Prostate gland (tissue), 2 donors: ENCODE results near the gene GADL1. TPM values are rescaled to one million over a fixed set of nuclear protein-coding genes. Genes with fewer than 3 reads are reported as not detected.

Source experiments
- DNase-seq: peaks from one replicate; pipeline ENCODE4 v3.0.0-alpha.2; 2019; ENCODE audit warnings: low spot score
- H3K27ac ChIP-seq, 2 donors: fragments of 200-600 bp; sonication (generic); 2 replicates each; pipeline ENCODE4 v1.5.1; 2017 to 2019
- H3K27me3 ChIP-seq: fragments of 200-600 bp; sonication (generic); replicated peaks from 2 replicates; pipeline ENCODE4 v1.5.1; 2019; ENCODE audit not compliant: insufficient read depth
- H3K36me3 ChIP-seq, 2 donors: fragments of 200-600 bp; sonication (generic); 1 replicate in 1 of 2; 2 replicates in 1 of 2; pipeline versions ENCODE4 v1.5.1 to v1.8.1; 2017 to 2019
- H3K4me1 ChIP-seq: fragments of 200-600 bp; sonication (generic); replicated peaks from 2 replicates; pipeline ENCODE4 v1.5.1; 2019
- H3K4me3 ChIP-seq, 2 donors: fragments of 200-600 bp; sonication (generic); 2 replicates each; pipeline ENCODE4 v1.5.1; 2017 to 2019
- H3K9me3 ChIP-seq: fragments of 200-600 bp; sonication (generic); 2 replicates; pipeline ENCODE4 v1.5.1; 2017
- CTCF ChIP-seq, 4 experiments: fragments of 200-600 bp in 2 of 4; fragments of 450-650 bp in 2 of 4; sonication (generic) in 2 of 4; IDR thresholded peaks; 1 replicate in 3 of 4; 2 replicates in 1 of 4; pipeline ENCODE4 v1.5.1; 2016 to 2019; ENCODE audit warnings: antibody characterized with exemption in 4 of 4, mild to moderate bottlenecking in 2 of 4, moderate library complexity in 2 of 4
- POLR2A ChIP-seq: fragments of 450-650 bp; IDR thresholded peaks from one replicate; pipeline ENCODE4 v1.6.1; 2016; ENCODE audit warnings: antibody characterized with exemption, mild to moderate bottlenecking
- POLR2AphosphoS5 ChIP-seq: sonication (generic); formaldehyde crosslinking; IDR thresholded peaks from one replicate; pipeline ENCODE4 v1.6.1; 2017; ENCODE audit warnings: antibody characterized with exemption
- WGBS: methylation state at CpG from one replicate; pipeline ENCODE4 v1.1.5; 2018; 5-methylcytosine and 5-hydroxymethylcytosine counted together
- intact Hi-C: fragments of 100-400 bp; cut with DNase I; formaldehyde crosslinking; loops from one replicate; pipeline ENCODE4 v1.14.2; 2022
- total RNA-seq, 2 donors: library from RNA; depleted of rRNA; stranded (reverse); fragments of >200 nt; gene quantifications; one replicate each; pipeline ENCODE4 v1.1.0, GENCODE V29; 2016

GADL1 gene
- total RNA-seq, 2 donors from 2014 or later, result not detected

- intact Hi-C loops, result loop anchor here (5.0 kb wide), 3 partner anchors 177 to 652 kb away; no protein-coding TSS in a partner anchor
- no peaks in the 10 kb centered on the region for H3K36me3 ChIP-seq
- H3K27me3 ChIP-seq, result no peaks in the 10 kb centered on the region
- TF ChIP-seq POLR2A (no peak), CTCF (IDR thresholded peaks at IDR 0.05) (no peak), POLR2AphosphoS5 (no peak)
- no peak overlapping the region for H3K4me3 ChIP-seq
- WGBS, result 76% methylated on average over 3 of the region's 3 CpGs
- no peak for DNase-seq
- no peaks in the 10 kb centered on the region for H3K4me1 ChIP-seq
- H3K27ac ChIP-seq, result no peak overlapping the region
- no peaks in the 10 kb centered on the region for H3K9me3 ChIP-seq
Observed at GRCh38 chr3:30694668-30695067, 199.8 kb downstream of the GADL1 start.

GRCh38 chr3:30694148-30694547 is 200.3 kb downstream of the GADL1 start:
- Histone ChIP-seq H3K36me3 (no peaks in the 10 kb centered on the region), H3K4me1 (peaks cover under 1% of the 10 kb centered on the region), H3K27me3 (no peaks in the 10 kb centered on the region), H3K9me3 (no peaks in the 10 kb centered on the region), H3K4me3 (no peak overlapping the region), H3K27ac (no peak overlapping the region)
- TF ChIP-seq CTCF (IDR thresholded peaks at IDR 0.05) (no peak), POLR2A (no peak), POLR2AphosphoS5 (no peak)
- intact Hi-C loops, result loop anchor here (5.0 kb wide), 3 partner anchors 177 to 652 kb away; no protein-coding TSS in a partner anchor
- 72% methylated on average over 3 of the region's 3 CpGs for WGBS
- no peak for DNase-seq

GRCh38 chr3:30693470-30694120 is 200.9 kb downstream of the GADL1 start:
- H3K36me3 ChIP-seq, result no peaks in the 10 kb centered on the region
- no peaks in the 10 kb centered on the region for H3K27me3 ChIP-seq
- DNase-seq, result peak; percentile 53
- no peak overlapping the region for H3K27ac ChIP-seq
- 4% methylated on average over 2 of the region's 2 CpGs for WGBS
- H3K9me3 ChIP-seq, result no peaks in the 10 kb centered on the region
- TF ChIP-seq POLR2A (no peak), CTCF (IDR thresholded peaks at IDR 0.05) (peak; percentile 62 to 83 (median 78)), POLR2AphosphoS5 (peak; percentile 18)
- intact Hi-C loops, result loop anchor here (2.0 to 5.0 kb wide), 4 partner anchors 176 to 651 kb away; no protein-coding TSS in a partner anchor
- no peak overlapping the region for H3K4me3 ChIP-seq
- peaks cover 6% of the 10 kb centered on the region for H3K4me1 ChIP-seq

GRCh38 chr3:30692498-30693130 is 201.8 kb downstream of the GADL1 start:
- Histone ChIP-seq H3K4me3 (no peak overlapping the region), H3K4me1 (peaks cover 9% of the 10 kb centered on the region), H3K27ac (no peak overlapping the region), H3K27me3 (no peaks in the 10 kb centered on the region), H3K9me3 (no peaks in the 10 kb centered on the region), H3K36me3 (no peaks in the 10 kb centered on the region)
- whole genome bisulfite sequencing, result 61% methylated on average over 3 of the region's 3 CpGs
- DNase-seq, result no peak
- TF ChIP-seq POLR2A, result no peak
- no peak for TF ChIP-seq CTCF (IDR thresholded peaks at IDR 0.05)
- TF ChIP-seq POLR2AphosphoS5, result no peak
- intact Hi-C loops, result loop anchor here (2.0 to 5.0 kb wide), 4 partner anchors 175 to 650 kb away; no protein-coding TSS in a partner anchor
